IPS-20b (cell line): ENCODE data around the gene CSNK2A2.

Experiments used
- H3K27ac ChIP-seq: one replicate; pipeline ENCODE4 v1.5.1; 2013; ENCODE audit warnings: low read length
- H3K27me3 ChIP-seq: 2 replicates; pipeline ENCODE4 v1.6.1; 2013; ENCODE audit warnings: mild to moderate bottlenecking, low read length, inconsistent platforms; ENCODE audit not compliant: insufficient read depth
- H3K36me3 ChIP-seq: 2 replicates; pipeline ENCODE4 v1.6.1; 2013; ENCODE audit warnings: low read depth, mild to moderate bottlenecking, inconsistent platforms, low read length, moderate library complexity; ENCODE audit not compliant: insufficient read depth
- H3K4me1 ChIP-seq: 2 replicates; pipeline ENCODE4 v1.6.1; 2013; ENCODE audit warnings: mild to moderate bottlenecking, control low read depth, inconsistent platforms, low read length, moderate library complexity; ENCODE audit not compliant: insufficient read depth
- H3K4me3 ChIP-seq: 2 replicates; pipeline ENCODE4 v1.5.1; 2013; ENCODE audit warnings: mild to moderate bottlenecking, low read length, inconsistent platforms
- H3K9ac ChIP-seq: 2 replicates; pipeline ENCODE4 v1.6.1; 2013; ENCODE audit warnings: low read depth, mild to moderate bottlenecking, inconsistent platforms, low read length, moderate library complexity
- H3K9me3 ChIP-seq: 2 replicates; pipeline ENCODE4 v1.6.1; 2013; ENCODE audit warnings: mild to moderate bottlenecking, low read depth, low read length, inconsistent platforms; ENCODE audit not compliant: insufficient read depth

CSNK2A2 gene

DNA sequence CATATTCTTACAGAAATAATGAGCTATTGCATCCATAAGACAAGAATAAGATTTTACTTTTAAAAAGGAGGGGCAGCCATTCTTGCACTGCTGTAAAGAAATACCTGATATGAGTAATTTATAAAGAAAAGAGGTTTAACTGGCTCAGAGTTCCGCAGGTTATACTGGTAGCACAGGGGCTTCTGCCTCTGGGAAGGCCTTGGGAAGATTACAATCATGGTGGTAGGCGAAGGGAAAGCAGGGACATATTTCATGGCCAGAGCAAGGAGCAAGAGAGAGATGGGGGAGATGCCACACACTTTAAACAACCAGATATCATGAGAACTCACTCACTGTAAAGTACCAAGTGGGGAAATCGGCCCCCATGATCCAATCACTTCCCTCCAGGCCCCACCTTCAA, 20.9 kb upstream of the CSNK2A2 start:
- peaks cover 4% of the 10 kb centered on the region for H3K4me1 ChIP-seq
- H3K9me3 ChIP-seq, result peaks cover 5% of the 10 kb centered on the region; the same call in 1 of the 2 replicates
- H3K9ac ChIP-seq, result no peak overlapping the region
- H3K4me3 ChIP-seq, result no peak overlapping the region
- H3K27me3 ChIP-seq, result no peaks in the 10 kb centered on the region
- no peaks in the 10 kb centered on the region for H3K36me3 ChIP-seq
- no peak overlapping the region for H3K27ac ChIP-seq

DNA sequence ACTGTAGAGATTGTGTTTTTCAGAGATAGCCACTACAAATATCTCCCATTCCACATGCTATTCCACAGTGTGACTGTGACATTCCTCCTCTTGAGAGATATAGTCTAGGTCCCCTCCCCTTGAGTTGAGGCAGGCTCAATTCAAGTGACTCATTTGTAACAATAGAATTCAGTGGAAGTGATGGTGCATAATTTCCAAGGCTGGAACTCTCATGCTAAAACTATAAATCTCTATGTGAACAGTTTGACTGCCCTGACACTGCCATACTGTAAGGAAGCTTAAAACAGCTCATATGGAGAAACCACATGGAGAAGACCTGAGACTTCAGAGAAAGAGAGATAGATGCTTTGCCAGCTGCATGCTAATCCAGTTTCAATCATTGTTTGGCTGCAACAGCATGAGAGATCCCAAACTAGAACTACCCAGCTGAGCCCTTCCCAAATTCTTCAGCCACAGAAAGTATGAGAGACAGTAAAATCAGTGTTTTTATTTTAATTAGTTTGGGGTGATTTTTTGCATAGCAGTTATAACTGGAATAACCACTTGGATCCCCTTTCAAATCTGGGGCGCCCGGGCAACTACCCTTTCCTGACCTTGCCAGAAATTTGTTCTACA, 19.5 kb upstream of the CSNK2A2 start:
- peaks cover 5% of the 10 kb centered on the region; the same call in 1 of the 2 replicates for H3K27me3 ChIP-seq
- H3K9me3 ChIP-seq, result peaks cover 5% of the 10 kb centered on the region; the same call in 1 of the 2 replicates
- H3K27ac ChIP-seq, result no peak overlapping the region
- H3K9ac ChIP-seq, result no peak overlapping the region
- no peaks in the 10 kb centered on the region for H3K4me1 ChIP-seq
- no peaks in the 10 kb centered on the region for H3K36me3 ChIP-seq
- H3K4me3 ChIP-seq, result no peak overlapping the region

DNA sequence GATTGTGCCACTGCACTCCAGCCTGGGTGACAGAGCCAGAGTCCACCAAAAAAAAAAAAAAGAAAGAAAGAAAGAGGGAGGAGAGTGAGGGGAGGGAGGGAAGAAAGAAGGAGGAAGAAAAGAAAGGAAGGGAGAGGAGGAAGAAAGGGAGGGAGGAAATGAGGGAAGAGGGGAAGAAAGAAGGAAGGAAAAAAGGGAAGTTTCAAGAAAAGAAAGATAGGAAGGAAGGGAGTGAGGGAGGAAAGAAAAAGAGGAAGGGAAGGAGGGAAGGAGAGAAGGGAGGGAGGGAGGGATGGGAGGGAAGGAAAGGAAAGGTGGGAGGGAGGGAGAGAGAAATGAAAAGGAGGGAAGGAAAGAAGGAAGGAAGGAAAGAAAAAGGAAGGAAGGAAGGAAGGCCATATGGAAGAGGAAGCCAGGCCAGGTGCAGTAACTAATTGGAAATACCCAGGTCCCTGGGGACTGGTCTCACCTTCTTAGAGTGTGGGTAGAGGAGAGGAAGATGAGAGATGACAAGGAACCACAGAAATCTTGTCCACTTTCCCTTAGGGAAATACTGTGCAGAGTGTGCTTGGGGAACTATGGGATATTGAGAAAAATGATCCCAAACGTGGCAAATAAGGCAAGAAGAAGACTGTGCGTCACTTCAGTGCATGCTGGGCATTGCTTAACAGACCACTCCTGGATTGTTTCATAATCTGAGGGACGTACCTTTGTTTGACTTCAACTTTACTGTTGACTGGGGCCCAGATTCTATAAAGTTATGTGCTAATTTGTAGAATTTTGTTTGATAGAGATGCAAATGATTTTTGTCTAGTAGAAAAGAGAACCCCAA, 15.1 kb upstream of the CSNK2A2 start:
- Histone ChIP-seq H3K4me1 (no peaks in the 10 kb centered on the region), H3K4me3 (no peak overlapping the region), H3K27ac (no peak overlapping the region), H3K9me3 (peaks cover 5% of the 10 kb centered on the region; the same call in 1 of the 2 replicates), H3K9ac (no peak overlapping the region), H3K36me3 (no peaks in the 10 kb centered on the region), H3K27me3 (peaks cover 5% of the 10 kb centered on the region; the same call in 1 of the 2 replicates)

DNA sequence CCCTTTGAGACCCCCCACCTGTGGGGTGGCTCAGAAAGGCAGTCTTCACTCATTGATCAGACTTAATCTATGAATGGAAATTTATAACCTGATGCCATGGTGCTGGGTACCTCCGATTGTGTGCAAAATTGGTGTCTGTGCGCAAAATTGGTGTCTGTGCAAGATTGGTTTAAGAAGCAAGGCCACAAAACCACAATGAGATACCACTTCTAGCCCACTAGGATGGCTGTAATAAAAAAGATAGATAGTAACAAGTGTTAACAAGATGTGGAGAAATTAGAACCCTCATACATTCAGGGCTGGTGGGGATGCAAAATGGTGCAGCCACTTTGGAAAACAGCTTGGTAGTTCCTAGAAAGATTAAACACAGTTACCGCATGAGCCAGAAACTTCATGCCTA, 13.9 kb upstream of the CSNK2A2 start:
- Histone ChIP-seq H3K36me3 (no peaks in the 10 kb centered on the region), H3K9me3 (no peaks in the 10 kb centered on the region), H3K9ac (no peak overlapping the region), H3K27me3 (peaks cover 5% of the 10 kb centered on the region; the same call in 1 of the 2 replicates), H3K4me1 (no peaks in the 10 kb centered on the region), H3K27ac (no peak overlapping the region), H3K4me3 (no peak overlapping the region)

DNA sequence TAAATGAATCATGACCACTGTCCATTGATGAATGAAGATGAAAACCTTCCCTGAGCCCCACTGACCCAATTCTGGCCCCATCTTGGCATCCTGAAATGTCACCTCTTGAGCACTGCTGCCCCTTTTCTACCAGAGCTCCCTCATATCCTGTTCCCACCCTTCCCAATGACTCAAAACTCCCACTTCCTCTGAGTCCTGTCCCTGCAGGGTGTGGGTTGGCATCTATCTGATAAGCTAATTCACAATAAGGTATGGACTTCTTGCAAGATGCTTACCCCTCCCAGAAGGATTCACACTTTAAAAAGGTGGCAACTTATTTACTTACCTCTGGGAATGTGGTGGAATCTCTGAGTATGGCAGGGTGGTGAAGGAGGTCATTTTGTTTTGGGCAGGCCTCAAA, 13.3 kb upstream of the CSNK2A2 start:
- H3K4me1 ChIP-seq, result no peaks in the 10 kb centered on the region
- peaks cover 5% of the 10 kb centered on the region; the same call in 1 of the 2 replicates for H3K27me3 ChIP-seq
- H3K27ac ChIP-seq, result no peak overlapping the region
- H3K9me3 ChIP-seq, result no peaks in the 10 kb centered on the region
- H3K36me3 ChIP-seq, result no peaks in the 10 kb centered on the region
- no peak overlapping the region for H3K9ac ChIP-seq
- no peak overlapping the region for H3K4me3 ChIP-seq

DNA sequence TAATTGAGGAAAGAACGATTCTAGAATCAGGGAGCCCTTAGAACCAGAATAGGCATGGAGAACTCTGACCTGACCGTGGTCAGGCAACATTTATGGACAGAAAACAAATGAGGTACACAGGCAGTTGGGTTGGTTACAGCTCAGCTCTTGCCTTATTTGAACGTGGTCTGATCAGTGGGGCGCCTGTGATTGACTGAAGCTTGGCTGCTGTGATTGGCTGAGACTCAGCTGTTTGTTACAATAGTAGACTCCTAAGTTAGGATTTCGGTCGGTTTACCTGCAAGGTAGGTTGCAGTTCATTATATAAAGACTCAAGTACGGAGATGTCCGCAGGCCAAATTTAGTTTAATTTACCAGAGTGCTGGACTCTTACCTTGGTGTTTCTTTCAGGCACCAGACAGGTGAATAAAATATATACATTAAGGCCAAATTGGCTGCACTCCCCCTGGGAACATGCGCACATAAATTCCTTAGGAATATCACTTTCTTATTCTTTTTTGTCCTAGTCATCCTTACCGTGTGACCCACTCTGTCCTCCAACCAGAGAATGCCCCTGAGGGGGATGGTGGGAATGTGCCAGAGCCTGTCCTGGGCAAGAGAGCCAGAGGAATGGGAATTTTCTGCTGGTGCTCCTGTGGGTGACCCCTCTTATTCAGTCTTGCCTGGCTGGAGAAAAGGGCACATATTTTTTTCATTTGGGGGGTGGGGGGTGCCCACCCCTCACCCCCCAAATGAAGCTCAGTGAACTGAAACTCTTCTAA, 7.5 kb upstream of the CSNK2A2 start:
- H3K27ac ChIP-seq, result no peak overlapping the region
- no peak overlapping the region for H3K4me3 ChIP-seq
- no peaks in the 10 kb centered on the region for H3K9me3 ChIP-seq
- no peaks in the 10 kb centered on the region for H3K36me3 ChIP-seq
- no peaks in the 10 kb centered on the region for H3K27me3 ChIP-seq
- peaks cover 4% of the 10 kb centered on the region; the same call in 1 of the 2 replicates for H3K4me1 ChIP-seq
- peak overlapping the region; percentile 31; the same call in 1 of the 2 replicates for H3K9ac ChIP-seq

DNA sequence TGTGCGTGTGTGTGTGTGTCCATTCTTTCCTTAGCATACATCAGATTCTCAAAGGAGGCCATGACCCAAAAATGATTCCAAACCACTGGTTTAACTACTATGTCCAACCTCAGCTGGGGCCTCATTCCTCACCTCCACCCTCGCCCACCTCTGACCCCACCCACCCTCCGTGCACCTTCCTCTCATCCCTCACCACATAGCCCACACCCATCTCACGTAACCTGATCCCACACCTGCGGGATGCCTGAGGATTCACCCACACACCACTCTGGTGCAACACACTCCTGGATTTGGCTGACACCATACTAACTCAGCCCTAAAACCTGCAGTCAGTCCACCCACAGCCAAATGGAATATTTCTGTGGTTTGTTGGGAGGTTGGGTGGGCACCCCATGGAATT, 3.3 kb upstream of the CSNK2A2 start:
- Histone ChIP-seq H3K27ac (no peak overlapping the region), H3K9ac (no peak overlapping the region), H3K4me1 (peaks cover 4% of the 10 kb centered on the region; the same call in 1 of the 2 replicates), H3K9me3 (no peaks in the 10 kb centered on the region), H3K4me3 (no peak overlapping the region), H3K36me3 (peaks cover 5% of the 10 kb centered on the region; the same call in 1 of the 2 replicates), H3K27me3 (peaks cover 10% of the 10 kb centered on the region; the same call in 1 of the 2 replicates)

DNA sequence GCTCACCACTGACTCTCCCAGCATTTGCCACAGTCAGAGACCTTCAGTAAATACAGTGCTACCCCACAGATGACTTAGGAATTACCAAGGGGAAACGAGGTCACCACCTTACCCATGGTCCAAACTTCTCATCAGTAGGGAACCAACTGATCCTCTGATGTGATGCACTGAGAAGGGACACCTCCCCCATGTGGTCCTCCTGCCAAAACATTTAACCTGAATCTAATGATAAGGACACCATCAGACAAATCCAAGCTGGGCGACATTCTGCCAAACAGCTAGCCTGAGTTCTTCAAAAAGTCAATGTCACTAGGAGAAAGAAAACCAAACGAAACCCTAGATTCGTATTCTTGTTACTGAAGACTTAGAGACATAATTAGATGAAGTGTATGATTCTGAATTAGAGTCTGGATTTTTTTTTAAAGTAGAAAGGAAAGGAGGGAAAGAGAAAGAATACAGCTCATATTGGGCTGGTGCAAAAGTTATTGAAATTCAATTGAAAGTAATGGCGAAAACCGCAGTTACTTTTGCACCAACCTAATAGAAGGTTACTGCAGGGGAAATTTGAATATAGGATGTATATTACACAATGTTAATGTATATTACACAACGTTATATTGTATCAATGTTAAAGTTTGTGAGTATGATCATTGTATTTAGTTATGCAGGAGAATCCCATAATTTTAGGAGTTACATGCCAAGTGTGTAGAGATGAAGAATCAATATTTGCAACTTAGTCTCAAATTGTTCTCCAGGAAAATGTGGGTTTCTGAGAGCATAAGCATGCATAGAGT, 2.3 kb upstream of the CSNK2A2 start:
- H3K4me1 ChIP-seq, result no peaks in the 10 kb centered on the region

DNA sequence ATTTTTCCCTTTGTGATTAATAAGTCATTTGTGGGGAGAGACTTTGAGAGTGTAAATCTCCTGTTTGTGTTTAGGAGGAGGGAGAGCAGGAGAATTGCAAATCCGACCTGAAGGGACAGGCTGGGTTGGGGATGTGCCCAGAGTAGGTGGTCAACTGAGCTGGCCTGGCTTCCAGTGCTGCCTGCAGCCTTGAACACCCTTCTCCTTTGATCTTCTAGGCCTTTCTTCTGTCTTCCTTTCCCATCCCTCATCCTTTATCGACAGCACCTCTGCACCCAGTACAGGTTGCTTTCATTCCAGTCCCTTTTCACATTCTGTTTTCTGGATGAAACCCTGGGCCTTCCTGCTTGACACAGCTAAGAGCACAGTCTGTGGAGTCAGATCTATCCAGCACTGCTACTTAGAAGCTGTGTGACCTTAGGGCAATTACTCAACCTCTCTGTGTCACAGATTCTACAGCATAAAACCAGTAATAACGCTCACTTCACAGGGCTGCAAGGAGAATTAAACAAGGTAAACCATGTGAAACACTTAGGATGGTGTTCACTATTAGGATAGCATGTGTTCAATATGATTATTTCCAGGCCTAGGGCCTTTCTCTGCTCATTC, 1.0 kb upstream of the CSNK2A2 start:
- no peak overlapping the region for H3K27ac ChIP-seq
- peak overlapping the region; percentile 79 for H3K4me3 ChIP-seq
- H3K9ac ChIP-seq, result no peak overlapping the region
- no peaks in the 10 kb centered on the region for H3K9me3 ChIP-seq
- no peaks in the 10 kb centered on the region for H3K4me1 ChIP-seq
- peaks cover 10% of the 10 kb centered on the region; the same call in 1 of the 2 replicates for H3K27me3 ChIP-seq
- H3K36me3 ChIP-seq, result peaks cover 27% of the 10 kb centered on the region

More for the DNA sequence above, 2.3 kb upstream of the CSNK2A2 start:
- Histone ChIP-seq H3K27me3 (peaks cover 10% of the 10 kb centered on the region; the same call in 1 of the 2 replicates), H3K36me3 (peaks cover 14% of the 10 kb centered on the region), H3K9me3 (no peaks in the 10 kb centered on the region), H3K9ac (no peak overlapping the region), H3K27ac (no peak overlapping the region), H3K4me3 (no peak overlapping the region)

DNA sequence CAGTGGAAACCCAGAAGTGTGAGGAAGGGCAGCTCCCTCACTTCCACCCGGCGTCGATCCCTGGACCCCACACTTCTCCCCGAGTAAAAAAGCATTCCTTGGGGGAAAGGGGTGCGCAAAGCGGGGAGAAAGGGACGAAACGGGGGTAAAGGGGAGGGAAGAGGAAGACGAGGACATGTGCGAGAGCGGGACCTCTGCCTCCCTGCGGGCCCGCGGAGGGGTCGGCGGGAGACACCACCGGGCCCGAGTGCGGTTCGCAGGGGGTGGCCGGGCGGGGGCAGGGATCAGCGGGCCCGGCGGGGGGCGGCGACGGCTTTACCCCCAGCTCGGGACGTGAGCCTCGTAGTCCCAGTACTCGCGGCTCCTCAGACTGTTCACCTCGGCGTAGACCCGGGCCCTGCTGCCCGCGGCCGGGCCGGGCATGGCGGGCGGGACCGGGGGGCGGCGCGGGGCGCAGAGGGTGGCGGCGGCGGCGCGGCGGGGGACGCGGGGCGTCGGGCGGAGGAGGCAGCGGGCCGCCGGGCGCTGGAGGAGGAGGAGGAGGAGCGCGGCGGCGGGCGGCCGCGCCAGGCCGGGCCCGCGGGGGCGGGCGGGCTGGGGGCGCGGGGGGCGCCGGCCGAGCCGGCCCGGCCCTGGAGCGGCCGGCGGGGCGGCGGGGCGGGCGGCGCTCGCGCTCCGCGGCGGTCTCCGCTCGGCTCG, 443 bp downstream of the CSNK2A2 start:
- H3K4me1 ChIP-seq, result no peaks in the 10 kb centered on the region
- no peaks in the 10 kb centered on the region for H3K9me3 ChIP-seq
- no peak overlapping the region for H3K27ac ChIP-seq
- peaks cover 10% of the 10 kb centered on the region; the same call in 1 of the 2 replicates for H3K27me3 ChIP-seq
- H3K4me3 ChIP-seq, result peak overlapping the region; percentile 93
- H3K36me3 ChIP-seq, result peaks cover 42% of the 10 kb centered on the region
- H3K9ac ChIP-seq, result peak overlapping the region; percentile 91
